IPS DF 19.7 (cell line): ENCODE measurements around the gene TECTB.
A peak's percentile ranks its signal among the peaks of the same experiment; 100 is the strongest.

Experiments
- DNase-seq: peaks from one replicate; pipeline ENCODE4 v3.0.0-alpha.2; 2013; ENCODE audit warnings: low read depth, low spot score

TECTB gene

DNA sequence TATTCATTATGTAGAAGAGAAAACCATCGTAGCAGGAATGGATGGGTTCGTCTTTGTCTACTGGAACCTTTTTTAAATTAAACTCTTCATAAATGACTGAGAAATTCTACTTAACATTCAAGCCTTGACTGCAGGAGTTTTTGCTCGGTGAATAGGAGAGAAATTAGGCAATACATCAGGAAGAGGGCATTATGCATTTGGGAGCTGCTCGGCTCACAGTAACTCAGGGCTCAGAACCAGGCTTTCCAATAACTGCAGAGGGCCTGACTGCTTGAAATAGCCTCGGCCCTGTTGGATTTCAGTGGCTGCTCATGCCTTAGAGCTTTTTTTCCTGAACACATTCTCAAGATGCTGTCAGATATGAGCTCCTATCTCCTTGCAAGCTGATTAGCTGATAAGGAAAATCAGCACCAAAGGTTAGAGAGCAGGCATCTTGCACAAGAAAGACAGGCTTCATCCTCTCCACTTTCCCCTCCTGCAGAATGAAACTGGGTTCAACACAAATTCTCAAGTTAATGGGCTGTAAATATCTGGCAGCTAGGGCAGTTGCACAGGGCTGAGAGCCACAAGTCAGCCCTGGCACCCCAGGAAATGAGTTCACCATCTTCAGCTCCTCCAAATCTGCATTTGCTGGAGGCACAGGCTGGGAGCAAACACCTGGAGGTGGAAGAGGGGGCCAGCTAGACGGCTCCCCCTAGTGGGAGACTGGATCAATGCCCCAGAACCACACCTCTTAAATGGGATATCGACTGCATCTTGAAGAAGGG lies 24.3 kb downstream of the TECTB start:
- DNase-seq: peak; percentile 40

DNA sequence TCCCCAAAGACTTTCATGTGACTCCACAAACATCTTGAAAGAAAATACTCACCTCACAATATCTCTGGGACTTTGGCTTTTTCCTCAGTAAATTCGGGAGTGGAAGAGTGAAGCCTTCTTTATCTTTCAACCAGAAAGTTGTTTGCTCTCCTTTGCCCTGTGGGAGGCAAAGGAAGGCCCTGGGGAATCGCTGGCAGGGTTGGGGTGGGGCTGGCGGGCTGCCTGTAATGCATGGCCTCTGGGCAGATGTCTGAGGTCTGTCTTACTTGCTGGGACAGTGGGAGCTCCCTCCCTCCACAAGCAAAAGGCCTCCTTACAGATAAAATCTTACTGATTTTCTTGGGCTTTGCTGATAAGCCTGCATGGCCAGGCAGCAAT lies 24.9 kb downstream of the TECTB start:
- DNase-seq: no peak

DNA sequence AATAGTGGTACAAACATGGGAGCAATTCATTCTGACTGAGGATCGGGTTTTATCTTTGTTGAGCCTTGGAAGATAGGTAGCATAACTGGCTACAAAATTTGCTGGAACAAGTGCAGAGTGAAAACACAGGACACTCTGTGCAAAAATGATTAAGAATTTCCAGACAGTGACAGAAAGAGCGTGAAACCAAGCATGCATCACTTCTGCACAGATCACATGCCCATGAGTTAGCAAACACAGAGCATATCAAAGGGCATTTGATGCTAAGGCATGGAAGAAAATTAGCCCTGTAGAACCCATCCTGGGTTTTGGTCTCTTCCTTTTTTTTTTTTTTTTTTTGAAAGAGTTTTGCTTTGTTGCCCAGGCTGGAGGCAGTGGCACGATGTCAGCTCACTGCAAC lies 28.3 kb downstream of the TECTB start:
- DNase-seq: no peak

DNA sequence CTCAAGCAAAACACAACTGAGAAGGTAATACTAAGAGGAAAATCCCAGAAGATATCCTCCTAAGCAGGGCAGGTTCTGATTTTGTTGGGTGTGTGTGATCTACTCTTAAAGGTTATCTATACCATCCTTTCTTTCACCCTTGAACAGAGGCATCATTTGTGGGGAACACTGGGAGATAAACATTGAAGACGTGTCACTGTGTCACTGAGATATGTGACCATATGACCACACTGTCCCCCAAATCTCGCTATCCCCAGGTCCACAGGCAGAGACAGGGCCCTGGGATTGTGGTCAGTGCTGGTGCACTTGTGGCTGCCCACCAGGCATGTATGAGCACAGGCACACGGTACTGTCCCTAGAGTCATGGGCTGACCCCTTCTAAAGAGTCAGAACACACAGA lies 30.0 kb downstream of the TECTB start:
- DNase-seq: no peak

DNA sequence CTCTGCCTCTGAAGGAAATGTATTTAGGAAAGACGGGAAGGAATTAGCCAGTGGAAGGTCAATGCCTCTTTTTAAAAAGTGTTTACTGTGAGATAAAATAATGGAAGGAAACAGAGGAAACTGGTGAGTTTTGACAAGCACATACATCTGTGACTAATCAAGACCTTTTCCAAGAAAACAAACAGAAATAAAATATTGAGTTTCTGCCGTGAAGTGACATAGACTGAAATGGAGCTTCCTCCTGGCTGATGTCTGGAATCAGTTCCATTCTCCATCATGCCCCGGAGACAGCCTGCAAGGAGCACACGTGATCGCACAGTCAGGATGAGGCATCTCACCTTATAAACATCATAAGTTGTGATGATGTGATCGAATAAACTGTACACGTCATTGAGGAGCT lies 30.7 kb downstream of the TECTB start:
- DNase-seq: no peak

DNA sequence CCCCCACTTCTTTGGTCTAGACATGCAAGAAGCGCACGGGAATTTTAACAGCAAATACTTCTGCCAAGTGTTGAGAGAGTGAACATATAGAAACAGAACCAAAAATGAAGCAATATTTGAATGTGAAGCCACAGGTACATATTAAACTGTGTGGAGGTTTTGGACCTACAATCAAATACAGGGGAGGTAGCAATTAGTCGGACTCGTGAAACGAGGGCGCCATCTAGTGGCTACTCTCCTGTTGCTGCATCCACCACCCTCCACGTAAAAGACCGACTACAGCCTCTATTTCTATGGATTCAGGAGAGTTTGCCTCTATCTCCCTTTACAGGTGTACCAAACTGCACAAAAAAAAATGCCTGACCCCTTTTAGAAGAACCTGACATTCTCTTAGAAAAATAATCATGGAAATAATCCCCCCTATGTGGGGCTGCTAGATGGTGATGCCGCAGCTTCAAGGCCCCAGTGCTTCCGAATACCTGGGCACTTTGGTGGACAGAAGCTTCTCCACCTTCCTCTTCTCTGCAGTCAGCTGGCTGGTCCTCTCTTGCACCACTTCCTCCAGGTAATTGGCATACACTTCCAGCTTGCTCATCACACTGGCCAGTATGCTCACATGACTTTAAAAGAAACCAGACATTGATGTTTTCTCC lies 31.7 kb downstream of the TECTB start:
- DNase-seq: peak; percentile 12

DNA sequence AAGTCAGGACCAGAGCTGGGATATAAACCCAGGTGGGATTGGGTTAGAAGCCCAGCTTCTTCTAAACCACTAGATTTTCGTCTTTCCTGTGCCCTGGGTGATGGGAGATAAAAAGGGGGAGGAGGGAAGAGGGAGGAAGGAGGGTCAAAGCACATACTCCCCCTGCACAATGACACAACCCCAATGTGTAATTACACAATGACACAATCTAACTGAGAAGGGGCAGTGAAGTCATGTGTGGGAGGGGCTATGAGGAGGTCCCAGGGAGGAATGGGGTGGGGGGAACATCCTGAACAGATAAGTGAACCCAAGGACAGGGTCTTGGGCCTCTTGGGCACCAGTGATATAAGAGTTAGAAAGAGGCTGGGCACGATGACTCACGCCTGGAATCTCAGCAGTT lies 44.5 kb downstream of the TECTB start:
- no peak for DNase-seq

DNA sequence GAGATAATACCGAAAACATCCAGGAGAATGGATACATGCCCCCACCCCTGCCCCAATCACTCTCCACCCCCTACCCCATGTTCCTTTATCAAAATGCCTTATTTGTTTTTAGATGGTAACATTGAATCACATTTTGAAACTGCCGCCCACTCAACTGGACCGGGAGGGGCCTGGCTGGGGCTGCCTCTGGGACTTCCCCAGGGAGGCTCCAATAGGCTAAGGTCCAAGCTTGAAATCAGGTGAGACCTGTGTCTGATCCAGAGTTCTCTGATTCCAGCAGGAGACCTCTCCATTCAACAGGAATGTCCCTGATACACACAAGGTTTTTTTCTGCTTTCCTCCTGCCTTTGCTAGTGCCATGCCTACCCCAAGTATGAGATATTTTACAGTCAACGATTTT lies 47.0 kb downstream of the TECTB start:
- no peak for DNase-seq

DNA sequence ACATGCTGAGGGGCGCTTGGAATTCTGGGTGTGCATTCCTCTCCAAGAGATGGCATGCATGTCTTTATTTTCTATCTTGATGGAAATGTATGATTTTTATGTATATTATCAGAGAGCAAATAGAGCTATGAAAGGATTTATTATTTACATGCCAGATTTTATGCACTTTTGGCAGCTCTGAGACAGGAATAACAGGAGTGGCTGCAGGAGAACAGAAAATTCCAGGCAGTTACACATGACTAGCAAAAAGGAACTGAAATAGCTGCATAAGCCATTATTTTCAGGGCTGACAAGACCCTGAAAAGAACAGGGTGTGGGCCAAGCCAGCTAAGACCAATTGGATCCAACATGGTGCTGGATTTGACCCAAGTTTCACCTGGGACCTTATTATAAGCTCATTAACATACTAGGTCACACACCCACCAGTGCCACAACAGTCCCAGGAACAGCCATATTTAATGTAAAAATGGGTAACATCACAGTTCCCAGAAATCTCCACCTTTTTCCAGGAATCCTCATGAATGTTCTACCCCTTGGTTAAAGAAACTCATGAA lies 47.5 kb downstream of the TECTB start:
- DNase-seq: no peak

DNA sequence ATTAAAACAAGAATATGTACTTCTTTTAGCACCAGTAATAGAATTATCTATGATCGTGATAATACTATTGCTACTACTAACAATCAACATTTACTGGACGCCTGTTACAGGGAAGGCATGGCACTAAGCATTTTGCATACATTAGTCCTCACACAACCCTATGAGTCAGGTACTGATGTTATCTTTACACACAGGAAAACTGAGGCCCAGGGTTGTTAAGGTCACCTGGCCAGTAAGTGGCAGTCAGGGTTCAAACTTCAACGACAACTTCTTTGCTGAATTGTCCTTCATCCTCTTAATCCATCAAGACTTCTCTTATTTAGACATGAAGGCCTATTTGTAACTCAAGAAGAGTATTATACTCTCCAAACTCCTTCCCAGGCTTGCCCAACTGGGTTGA lies 48.8 kb downstream of the TECTB start:
- no peak for DNase-seq

DNA sequence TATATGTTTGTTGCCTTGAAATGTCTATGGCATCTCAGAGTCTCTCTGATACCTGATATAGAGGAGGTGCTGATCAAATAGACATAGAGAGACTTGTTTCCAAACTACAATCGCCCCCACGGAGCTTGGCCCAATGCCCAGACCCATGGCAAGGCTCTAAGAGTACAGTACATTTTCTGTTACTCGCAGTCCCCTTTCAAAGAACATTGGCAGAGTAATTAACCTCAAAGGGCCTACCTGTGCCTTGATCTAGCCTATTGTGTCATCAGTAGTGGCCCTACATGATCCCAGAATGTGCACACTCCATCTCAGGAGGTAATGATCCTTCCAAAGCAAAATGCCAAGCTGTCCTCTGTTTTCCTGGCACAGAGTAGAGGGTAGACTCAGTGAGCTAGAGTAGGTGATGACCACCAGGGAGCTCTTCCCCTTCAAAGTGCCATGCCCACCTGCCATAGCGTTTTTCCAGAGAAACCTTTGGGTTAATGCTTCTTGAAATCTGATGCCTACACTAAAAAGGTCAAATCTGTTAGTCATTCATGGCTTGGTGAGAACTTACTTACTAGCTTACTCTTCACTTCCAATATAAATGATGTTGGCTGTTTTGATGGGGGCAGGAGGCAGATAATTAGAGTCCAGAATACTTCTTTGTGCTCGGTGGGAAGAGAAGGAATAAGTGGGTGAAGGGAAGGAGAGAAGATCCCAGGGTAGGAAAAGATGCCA lies 49.5 kb downstream of the TECTB start:
- DNase-seq: no peak

DNA sequence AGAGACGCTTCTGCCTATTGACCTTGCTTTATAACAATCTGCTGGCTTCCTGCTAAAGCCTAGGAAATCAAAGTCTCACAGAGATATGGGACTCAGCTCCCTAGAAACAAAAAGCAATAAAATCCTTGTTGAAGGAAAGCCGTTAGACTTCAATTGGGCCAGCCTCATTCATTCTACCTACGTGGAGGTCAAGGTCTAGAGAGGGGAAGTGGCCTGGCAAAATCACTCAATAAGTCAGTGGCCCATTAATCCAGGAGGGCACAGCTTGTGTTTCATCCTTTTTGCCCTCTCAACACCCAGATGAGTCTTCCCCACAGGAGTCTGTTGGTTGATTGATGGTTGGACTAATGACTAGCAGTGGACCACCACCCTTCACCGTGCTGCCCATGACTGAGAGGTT lies 50.3 kb downstream of the TECTB start:
- DNase-seq: no peak

DNA sequence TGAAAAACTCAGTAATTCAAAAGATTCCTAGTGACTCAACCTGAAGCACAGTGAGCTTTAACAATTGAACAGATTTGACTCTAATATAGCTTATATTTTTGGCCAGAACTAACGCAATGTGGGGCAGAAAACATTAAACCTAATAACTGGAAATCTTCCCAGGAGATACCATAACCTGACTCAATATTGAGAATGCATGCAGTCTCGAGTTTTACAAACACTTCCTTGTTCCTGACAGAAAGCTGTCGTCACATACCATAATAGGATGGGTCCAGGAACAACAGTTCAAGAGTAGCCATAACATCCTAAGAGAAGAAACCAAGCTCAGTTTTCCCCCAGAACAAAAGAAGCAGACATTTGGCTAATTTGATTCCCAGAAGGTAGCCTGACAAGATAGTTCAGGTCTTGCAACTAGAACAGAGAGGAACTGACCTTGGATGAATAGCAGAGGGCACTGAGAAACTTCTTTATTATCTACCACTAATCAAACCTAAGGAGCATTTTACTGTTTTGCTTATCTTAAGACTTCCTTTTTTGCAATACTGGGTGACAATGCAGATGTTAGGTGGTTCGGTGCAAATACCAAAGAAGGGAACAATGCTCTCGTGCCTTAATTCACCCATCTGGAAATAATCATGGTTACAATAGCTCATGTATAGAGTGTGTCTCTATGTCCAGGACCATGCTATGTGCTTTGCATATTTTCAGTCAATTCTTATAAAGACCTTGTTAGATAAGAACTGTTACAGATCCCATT lies 52.1 kb downstream of the TECTB start:
- no peak for DNase-seq

DNA sequence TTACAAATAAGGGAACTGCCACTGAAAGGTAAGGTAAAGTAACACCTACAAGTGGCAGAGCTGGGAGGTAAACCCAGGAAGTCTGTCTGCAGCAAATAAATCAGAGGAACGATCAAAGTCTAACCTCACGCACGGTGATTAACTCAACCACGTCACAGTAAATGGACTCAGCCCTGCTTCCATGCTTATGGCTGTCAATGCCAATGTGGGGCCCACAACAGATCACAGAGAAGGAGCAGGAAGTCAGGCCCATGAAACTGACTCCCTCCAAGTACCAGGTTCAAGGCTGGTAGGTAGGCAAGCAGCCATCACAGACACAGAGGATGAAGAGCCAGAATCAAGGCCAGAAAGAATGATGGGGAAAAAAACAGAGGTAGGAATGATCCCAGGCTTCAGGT lies 52.7 kb downstream of the TECTB start:
- no peak for DNase-seq

DNA sequence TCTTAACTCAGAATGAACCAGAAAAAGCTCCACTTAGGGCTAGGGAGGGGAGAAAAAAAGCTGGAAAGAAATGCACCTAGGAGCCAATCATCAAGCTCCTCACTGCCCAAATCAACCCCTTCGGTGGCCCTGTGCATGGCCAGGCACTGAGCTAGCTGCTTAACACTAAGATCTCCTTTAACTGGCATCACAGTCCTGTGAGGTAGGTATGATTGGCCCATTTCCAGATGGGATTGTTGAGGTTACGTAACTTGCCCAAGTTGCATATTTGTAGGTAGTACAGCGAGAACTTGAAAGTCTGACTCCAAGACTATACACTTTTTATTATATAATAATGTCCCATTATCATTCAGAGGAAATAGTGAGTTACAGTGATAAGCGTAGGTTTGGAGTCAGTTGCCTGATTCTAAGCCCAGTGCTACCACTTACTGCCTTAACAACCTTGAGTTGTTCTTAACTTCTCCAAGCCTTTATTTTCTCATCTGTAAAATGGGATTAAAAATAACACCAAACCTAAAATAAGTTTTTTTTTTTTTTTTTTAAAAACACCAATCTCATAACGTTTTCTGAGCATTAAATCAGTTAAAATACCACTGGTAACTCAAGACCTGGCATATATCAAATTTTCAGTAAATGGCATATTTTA lies 53.5 kb downstream of the TECTB start:
- DNase-seq: no peak

DNA sequence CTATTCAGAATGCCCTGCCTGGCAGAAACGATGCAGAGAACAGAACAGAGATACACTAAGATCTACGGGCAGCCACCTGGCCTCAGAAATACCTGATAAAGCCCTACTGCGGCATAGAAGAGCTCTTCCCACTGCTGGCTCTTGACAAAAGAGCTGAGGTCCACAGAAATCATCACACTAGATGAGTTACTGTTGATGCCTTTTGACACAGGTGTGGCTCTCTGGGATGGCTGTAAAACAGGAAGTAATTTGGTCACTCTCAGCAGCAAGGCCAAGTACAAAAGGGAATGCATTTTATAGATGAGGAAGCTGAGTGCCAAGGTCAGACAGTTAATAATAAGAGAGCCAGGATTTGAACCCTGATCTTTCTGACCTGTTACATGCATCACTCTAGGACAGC lies 55.8 kb downstream of the TECTB start:
- DNase-seq: no peak

DNA sequence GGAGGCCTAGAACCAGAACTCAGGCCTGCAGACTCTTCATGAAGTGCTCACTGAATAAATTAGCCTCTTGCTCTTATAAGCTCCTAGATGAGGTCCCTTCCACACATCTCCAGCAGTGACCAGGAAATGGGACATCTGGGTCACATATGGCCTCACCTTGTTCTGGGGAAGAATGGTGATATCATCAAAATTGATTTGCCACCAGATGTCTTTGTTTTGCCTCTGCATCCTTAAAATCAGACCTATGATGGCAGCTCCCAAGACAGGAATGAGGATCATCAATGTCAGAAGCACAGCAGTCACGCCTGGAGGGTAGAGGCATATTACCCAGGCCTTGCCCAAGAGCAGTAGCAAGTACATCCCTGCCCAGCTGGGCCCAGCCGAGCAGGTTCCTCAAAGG lies 57.4 kb downstream of the TECTB start:
- no peak for DNase-seq

DNA sequence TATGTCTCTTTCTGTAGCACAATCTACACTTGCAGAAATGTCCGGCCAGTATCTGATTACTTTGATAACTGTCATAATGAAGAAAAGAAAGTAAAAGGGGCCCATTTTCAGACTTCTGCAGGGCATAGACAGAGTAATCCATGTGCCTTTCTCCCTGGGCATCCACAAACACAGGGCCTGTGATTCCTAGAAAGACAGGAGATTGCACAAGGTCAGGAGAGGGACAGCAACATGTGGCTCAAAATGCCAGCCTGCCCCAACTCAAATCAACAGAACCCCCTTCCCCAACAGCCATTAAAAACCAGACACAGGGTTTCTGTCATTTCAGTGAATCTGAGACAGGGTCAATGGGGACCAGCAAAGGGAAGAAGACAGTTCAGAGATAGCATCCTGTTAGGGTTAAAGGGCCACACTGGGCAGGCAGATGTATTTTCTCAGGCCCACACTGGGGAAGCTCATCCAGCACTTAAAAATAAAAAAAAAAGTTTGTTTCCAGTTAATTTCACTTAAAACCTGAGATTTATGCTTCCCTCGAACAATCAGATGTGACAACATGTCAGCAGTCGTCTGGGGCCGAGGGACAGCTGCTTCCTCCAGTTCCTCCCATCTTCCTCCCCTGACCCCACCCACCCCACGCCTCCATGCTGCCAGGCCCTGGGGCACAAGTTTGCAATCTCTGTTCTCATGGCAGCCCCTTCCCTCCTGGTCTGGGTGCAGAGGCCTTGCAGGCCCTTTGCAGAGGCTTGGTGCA lies 60.0 kb downstream of the TECTB start:
- no peak for DNase-seq

DNA sequence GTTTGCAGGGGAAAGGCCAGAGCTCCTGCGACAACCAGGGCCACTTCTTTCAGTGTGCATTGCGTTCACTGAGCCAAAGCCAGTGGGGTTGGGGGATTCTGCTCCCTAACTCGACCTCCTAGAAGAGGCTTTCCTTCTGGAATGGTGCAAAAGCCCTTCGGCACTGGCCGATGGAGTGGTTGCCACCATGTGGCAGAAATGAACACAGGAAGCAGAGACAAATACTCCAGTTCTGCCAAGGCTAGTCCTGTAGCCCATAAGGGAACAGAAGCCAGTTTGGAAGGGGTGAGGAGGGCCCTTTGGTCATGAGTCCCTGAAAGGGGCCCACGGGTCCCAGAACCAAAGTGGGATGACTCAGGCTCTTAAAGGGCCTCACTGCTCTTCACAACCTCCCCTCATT lies 61.1 kb downstream of the TECTB start:
- no peak for DNase-seq

DNA sequence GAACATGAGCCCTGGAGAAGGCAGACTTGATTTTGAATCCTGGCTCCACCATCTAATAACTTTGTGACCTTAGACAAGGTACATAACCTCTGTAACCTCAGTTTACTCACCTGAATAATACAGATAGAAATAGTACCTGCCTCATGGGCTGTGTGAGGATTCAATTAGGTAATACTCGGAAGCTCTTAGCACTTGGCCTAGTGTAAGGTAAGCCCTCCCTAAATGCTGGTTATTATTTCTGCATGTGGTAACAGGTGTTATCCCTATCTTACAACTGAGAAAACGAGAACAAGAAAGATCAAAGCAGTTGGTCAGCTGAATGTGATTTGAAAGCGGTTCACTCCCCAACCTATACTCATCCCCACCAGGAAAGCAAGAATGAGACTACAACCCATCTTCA lies 62.0 kb downstream of the TECTB start:
- no peak for DNase-seq

DNA sequence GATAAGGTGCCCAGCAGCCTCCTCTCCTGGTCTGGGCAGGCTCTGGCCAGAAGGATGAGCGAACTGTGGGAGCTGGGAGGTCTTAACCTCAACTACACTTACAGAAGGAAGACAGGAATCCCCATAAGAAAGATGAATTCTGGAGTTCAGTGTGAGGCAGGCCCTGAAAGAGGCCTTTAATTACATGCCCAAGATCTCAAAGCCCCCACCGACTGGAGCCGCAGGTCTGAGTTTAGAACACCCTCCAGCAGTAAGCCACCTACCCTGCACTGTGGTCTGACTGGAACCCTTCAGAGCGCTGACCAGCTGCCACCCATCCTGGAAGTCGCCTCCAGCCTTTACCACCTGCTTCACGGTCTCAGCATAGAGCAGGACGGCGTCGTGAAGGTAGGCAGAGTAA lies 62.5 kb downstream of the TECTB start:
- no peak for DNase-seq
